DND-41 (cell line): ENCODE results near the gene DLG2.

Experiments used
- ATAC-seq: fragments of 200-7000 bp; cut with Tn5 transposase; 3 replicates; pipeline ENCODE4 v1.9.1; 2021; ENCODE audit warnings: low read depth; ENCODE audit not compliant: insufficient read depth
- DNase-seq: peaks from one replicate; pipeline ENCODE4 v3.0.0-alpha.2; 2020
- H2AFZ ChIP-seq: 2 replicates; pipeline ENCODE4 v1.6.0; 2012; ENCODE audit warnings: low read depth, low read length
- H3K27ac ChIP-seq: 2 replicates; pipeline ENCODE4 v1.5.1; 2012; ENCODE audit warnings: low read length, inconsistent platforms
- H3K27me3 ChIP-seq: fragments of 200-600 bp; sonication (generic); 2 replicates; pipeline ENCODE4 v1.6.0; 2012; ENCODE audit warnings: low read length, mild to moderate bottlenecking, inconsistent platforms; ENCODE audit not compliant: insufficient read depth, poor library complexity
- H3K36me3 ChIP-seq: 2 replicates; pipeline ENCODE4 v1.5.1; 2012; ENCODE audit warnings: low read length, inconsistent platforms; ENCODE audit not compliant: insufficient read depth
- H3K4me1 ChIP-seq: 2 replicates; pipeline ENCODE4 v1.5.1; 2012; ENCODE audit warnings: mild to moderate bottlenecking, low read length; ENCODE audit not compliant: insufficient read depth
- H3K4me2 ChIP-seq: 2 replicates; pipeline ENCODE4 v1.6.0; 2012; ENCODE audit warnings: mild to moderate bottlenecking, moderate library complexity, low read length, inconsistent platforms; ENCODE audit not compliant: insufficient read depth
- H3K4me3 ChIP-seq, 2 experiments: fragments of 200-600 bp in 1 of 2; shearing (Covaris generic) in 1 of 2; 2 replicates each; pipeline ENCODE4 v1.5.1; 2012 to 2016; ENCODE audit warnings: inconsistent platforms in 2 of 2, low read length in 2 of 2, mild to moderate bottlenecking in 2 of 2, low read depth in 1 of 2, moderate library complexity in 1 of 2
- H3K79me2 ChIP-seq: 2 replicates; pipeline ENCODE4 v1.6.0; 2012; ENCODE audit warnings: low read length, inconsistent platforms; ENCODE audit not compliant: insufficient read depth
- H3K9ac ChIP-seq: 2 replicates; pipeline ENCODE4 v1.6.0; 2012; ENCODE audit warnings: low read depth, mild to moderate bottlenecking, inconsistent platforms, low read length, moderate library complexity
- H3K9me3 ChIP-seq: 2 replicates; pipeline ENCODE4 v1.5.1; 2012; ENCODE audit warnings: low read length, moderate library complexity, mild to moderate bottlenecking, inconsistent platforms; ENCODE audit not compliant: insufficient read depth, severe bottlenecking
- H4K20me1 ChIP-seq: 2 replicates; pipeline ENCODE4 v1.6.0; 2012; ENCODE audit warnings: low read length; ENCODE audit not compliant: insufficient read depth
- CTCF ChIP-seq: IDR thresholded peaks from 2 replicates; pipeline ENCODE4 v1.5.1; 2012; ENCODE audit warnings: borderline replicate concordance, low read length, moderate library complexity, mild to moderate bottlenecking; ENCODE audit not compliant: poor library complexity, severe bottlenecking; ENCODE audit errors: extremely low read depth
- EZH2 ChIP-seq: IDR thresholded peaks from 3 replicates; pipeline ENCODE4 v1.6.1; 2012; ENCODE audit warnings: borderline replicate concordance, low read depth, mild to moderate bottlenecking, moderate library complexity, low read length, inconsistent platforms; ENCODE audit not compliant: severe bottlenecking

DLG2 gene

GRCh38 chr11:84564867-84565184 is 1062.3 kb downstream of the DLG2 start:
- Histone ChIP-seq H3K27me3 (no peaks in the 10 kb centered on the region), H3K27ac (no peak overlapping the region), H2AFZ (no peak overlapping the region), H3K9ac (no peak overlapping the region), H3K4me2 (no peak overlapping the region), H3K4me3 (no peak overlapping the region), H3K4me1 (no peaks in the 10 kb centered on the region), H3K79me2 (no peaks in the 10 kb centered on the region), H3K36me3 (no peaks in the 10 kb centered on the region), H4K20me1 (no peaks in the 10 kb centered on the region), H3K9me3 (no peaks in the 10 kb centered on the region)
- DNase-seq (no peak), ATAC-seq (no peak)
- TF ChIP-seq CTCF (no peak), EZH2 (no peak)

- Histone ChIP-seq H3K4me3 (no peak overlapping the region), H3K4me1 (no peaks in the 10 kb centered on the region), H3K4me2 (no peak overlapping the region), H3K9ac (no peak overlapping the region), H4K20me1 (no peaks in the 10 kb centered on the region), H3K79me2 (no peaks in the 10 kb centered on the region), H3K27ac (no peak overlapping the region), H3K9me3 (no peaks in the 10 kb centered on the region), H2AFZ (no peak overlapping the region), H3K36me3 (no peaks in the 10 kb centered on the region), H3K27me3 (no peaks in the 10 kb centered on the region)
- peak; percentile 79 for TF ChIP-seq CTCF
- no peak for TF ChIP-seq EZH2
- no peak for ATAC-seq
- peak; percentile 35 for DNase-seq
These were observed 1062.8 kb downstream of the DLG2 start for GRCh38 chr11:84564180-84564866.

GRCh38 chr11:84563356-84563755 is 1063.8 kb downstream of the DLG2 start:
- Histone ChIP-seq H2AFZ (no peak overlapping the region), H3K36me3 (no peaks in the 10 kb centered on the region), H3K79me2 (no peaks in the 10 kb centered on the region), H3K9ac (no peak overlapping the region), H3K4me3 (no peak overlapping the region), H3K27me3 (no peaks in the 10 kb centered on the region), H3K27ac (no peak overlapping the region), H3K9me3 (no peaks in the 10 kb centered on the region), H4K20me1 (no peaks in the 10 kb centered on the region), H3K4me1 (no peaks in the 10 kb centered on the region), H3K4me2 (no peak overlapping the region)
- no peak for ATAC-seq
- DNase-seq: no peak
- no peak for TF ChIP-seq EZH2
- TF ChIP-seq CTCF: no peak

- Histone ChIP-seq H2AFZ (no peak overlapping the region), H3K4me2 (no peak overlapping the region), H3K9me3 (no peaks in the 10 kb centered on the region), H3K9ac (no peak overlapping the region), H3K4me1 (no peaks in the 10 kb centered on the region), H3K4me3 (no peak overlapping the region), H3K27ac (no peak overlapping the region), H3K27me3 (no peaks in the 10 kb centered on the region), H3K79me2 (no peaks in the 10 kb centered on the region), H4K20me1 (no peaks in the 10 kb centered on the region), H3K36me3 (no peaks in the 10 kb centered on the region)
- TF ChIP-seq EZH2 (no peak), CTCF (no peak)
- no peak for ATAC-seq
- DNase-seq: no peak
These were observed 1066.9 kb downstream of the DLG2 start for GRCh38 chr11:84560206-84560605.
